Measurements from ENCODE around the gene ZNRF3.

The ZNRF3 gene

DNA sequence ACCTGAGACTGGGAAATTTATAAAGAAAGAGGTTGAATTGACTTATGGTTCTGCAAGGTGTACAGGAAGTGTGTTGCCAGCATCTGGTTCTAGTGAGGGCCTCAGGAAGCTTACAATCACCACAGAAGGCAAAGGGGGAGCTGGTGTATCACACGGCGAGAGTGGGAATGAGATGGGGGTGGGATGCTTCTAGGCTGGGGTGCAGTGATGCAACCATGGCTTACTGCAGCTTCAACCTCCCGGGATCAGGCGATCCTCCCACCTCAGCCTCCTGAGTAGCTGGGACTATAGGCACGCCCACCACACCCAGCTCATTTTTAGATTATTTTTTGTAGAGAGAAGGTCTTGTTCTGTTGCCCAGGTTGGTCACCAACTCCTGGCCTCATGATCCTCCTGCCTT is 117.3 kb downstream of the ZNRF3 start:
- H4K91ac ChIP-seq (ENCODE audit: low read depth, low read length, poor library complexity) = no peak overlapping the region
- H3K23ac ChIP-seq (ENCODE audit: low read depth, low read length, poor library complexity) = no peak overlapping the region
- WGBS, 2 donors (ENCODE audit: extremely low coverage in 2 of 2, insufficient read length in 2 of 2, insufficient replicate concordance in 1 of 2) = no CpG with 5 or more reads among the region's 5 CpGs
- H3K14ac ChIP-seq (ENCODE audit: low read length) = no peak overlapping the region
- no peak overlapping the region for H3K9ac ChIP-seq (ENCODE audit: low read depth, low read length, poor library complexity)
- H2BK120ac ChIP-seq (ENCODE audit: low read depth, low read length) = no peak overlapping the region
- H3K9me3 ChIP-seq (replicated peaks in 1 of 2; ENCODE audit: control insufficient read depth in 2 of 2, insufficient read depth in 1 of 2, low read depth in 1 of 2, low read length in 2 of 2) = peaks cover 4 to 14% of the 10 kb centered on the region in 2 donors
- peak overlapping the region in 1 of 2 donors; percentile 20 for H3K4me3 ChIP-seq (ENCODE audit: low read length in 2 of 2)
- no peak overlapping the region for H2BK15ac ChIP-seq (ENCODE audit: low read length)
- no peak overlapping the region for H2AFZ ChIP-seq (ENCODE audit: low read length)
- no peaks in the 10 kb centered on the region for H3K79me1 ChIP-seq (ENCODE audit: low read depth, low read length)
- H2AK5ac ChIP-seq (ENCODE audit: low read depth, low read length) = no peak overlapping the region
- H2BK12ac ChIP-seq (ENCODE audit: low read length) = peak overlapping the region; percentile 75
- no peaks in the 10 kb centered on the region for H3K27me3 ChIP-seq (ENCODE audit: control insufficient read depth in 3 of 3, insufficient read depth in 3 of 3, low read depth in 1 of 3, low read length in 3 of 3)
- H3K36me3 ChIP-seq (replicated peaks in 1 of 2; ENCODE audit: control insufficient read depth in 2 of 2, insufficient read depth in 2 of 2, low read length in 2 of 2) = peaks cover 2 to 38% of the 10 kb centered on the region in 2 donors
- H4K8ac ChIP-seq (ENCODE audit: low read depth, low read length) = no peak overlapping the region
- H3K4me2 ChIP-seq (ENCODE audit: insufficient read depth, low read length, poor library complexity, severe bottlenecking) = no peak overlapping the region
- H3K4ac ChIP-seq (ENCODE audit: low read length) = no peak overlapping the region
- no peak overlapping the region for H3K27ac ChIP-seq (replicated peaks; ENCODE audit: low read length)
- H3K18ac ChIP-seq (ENCODE audit: low read length) = peak overlapping the region; percentile 80
- no peak for DNase-seq (ENCODE audit: low spot score)
- H2BK5ac ChIP-seq (ENCODE audit: low read length) = no peak overlapping the region
- H3K4me1 ChIP-seq (ENCODE audit: control insufficient read depth in 2 of 2, insufficient read depth in 1 of 2, low read depth in 1 of 2, low read length in 2 of 2) = peaks cover 21 to 22% of the 10 kb centered on the region in 2 donors

- no peak overlapping the region for H3K4ac ChIP-seq (ENCODE audit: low read length)
- no peak overlapping the region for H2AFZ ChIP-seq (ENCODE audit: low read length)
- H3K27me3 ChIP-seq (ENCODE audit: control insufficient read depth in 3 of 3, insufficient read depth in 3 of 3, low read depth in 1 of 3, low read length in 3 of 3) = no peaks in the 10 kb centered on the region
- no peak overlapping the region for H4K91ac ChIP-seq (ENCODE audit: low read depth, low read length, poor library complexity)
- H2AK5ac ChIP-seq (ENCODE audit: low read depth, low read length) = no peak overlapping the region
- WGBS, 2 donors (ENCODE audit: extremely low coverage in 2 of 2, insufficient read length in 2 of 2, insufficient replicate concordance in 1 of 2) = no CpG with 5 or more reads among the region's 4 CpGs
- H3K27ac ChIP-seq (replicated peaks; ENCODE audit: low read length) = no peak overlapping the region
- no peak overlapping the region for H3K9ac ChIP-seq (ENCODE audit: low read depth, low read length, poor library complexity)
- H3K23ac ChIP-seq (ENCODE audit: low read depth, low read length, poor library complexity) = no peak overlapping the region
- H3K9me3 ChIP-seq (replicated peaks in 1 of 2; ENCODE audit: control insufficient read depth in 2 of 2, insufficient read depth in 1 of 2, low read depth in 1 of 2, low read length in 2 of 2) = peaks cover 4 to 6% of the 10 kb centered on the region in 2 donors
- peaks cover 21 to 26% of the 10 kb centered on the region in 2 donors for H3K4me1 ChIP-seq (ENCODE audit: control insufficient read depth in 2 of 2, insufficient read depth in 1 of 2, low read depth in 1 of 2, low read length in 2 of 2)
- H4K8ac ChIP-seq (ENCODE audit: low read depth, low read length) = no peak overlapping the region
- DNase-seq (ENCODE audit: low spot score) = no peak
- H3K79me1 ChIP-seq (ENCODE audit: low read depth, low read length) = no peaks in the 10 kb centered on the region
- H2BK120ac ChIP-seq (ENCODE audit: low read depth, low read length) = no peak overlapping the region
- H3K36me3 ChIP-seq (replicated peaks in 1 of 2; ENCODE audit: control insufficient read depth in 2 of 2, insufficient read depth in 2 of 2, low read length in 2 of 2) = peaks cover 2 to 23% of the 10 kb centered on the region in 2 donors
- H3K4me2 ChIP-seq (ENCODE audit: insufficient read depth, low read length, poor library complexity, severe bottlenecking) = no peak overlapping the region
- no peak overlapping the region for H2BK5ac ChIP-seq (ENCODE audit: low read length)
- H2BK12ac ChIP-seq (ENCODE audit: low read length) = no peak overlapping the region
- no peak overlapping the region for H3K14ac ChIP-seq (ENCODE audit: low read length)
- no peak overlapping the region for H3K18ac ChIP-seq (ENCODE audit: low read length)
- no peak overlapping the region for H2BK15ac ChIP-seq (ENCODE audit: low read length)
- no peak overlapping the region for H3K4me3 ChIP-seq (ENCODE audit: low read length in 2 of 2)
Measured at GRCh38 chr22:29002603-29003002, 119.2 kb downstream of the ZNRF3 start.

- Histone ChIP-seq H3K23ac (ENCODE audit: low read depth, low read length, poor library complexity) (no peak overlapping the region), H3K4me2 (ENCODE audit: insufficient read depth, low read length, poor library complexity, severe bottlenecking) (no peak overlapping the region), H3K4me1 (ENCODE audit: control insufficient read depth in 2 of 2, insufficient read depth in 1 of 2, low read depth in 1 of 2, low read length in 2 of 2) (peaks cover 21 to 26% of the 10 kb centered on the region in 2 donors), H3K79me1 (ENCODE audit: low read depth, low read length) (no peaks in the 10 kb centered on the region), H2AK5ac (ENCODE audit: low read depth, low read length) (no peak overlapping the region), H3K4me3 (ENCODE audit: low read length in 2 of 2) (no peak overlapping the region), H3K4ac (ENCODE audit: low read length) (no peak overlapping the region), H2BK15ac (ENCODE audit: low read length) (no peak overlapping the region), H2BK12ac (ENCODE audit: low read length) (no peak overlapping the region), H3K9me3 (replicated peaks in 1 of 2; ENCODE audit: control insufficient read depth in 2 of 2, insufficient read depth in 1 of 2, low read depth in 1 of 2, low read length in 2 of 2) (peaks cover 4% of the 10 kb centered on the region in 2 donors), H3K9ac (ENCODE audit: low read depth, low read length, poor library complexity) (no peak overlapping the region), H3K27me3 (ENCODE audit: control insufficient read depth in 3 of 3, insufficient read depth in 3 of 3, low read depth in 1 of 3, low read length in 3 of 3) (no peaks in the 10 kb centered on the region), H3K36me3 (replicated peaks in 1 of 2; ENCODE audit: control insufficient read depth in 2 of 2, insufficient read depth in 2 of 2, low read length in 2 of 2) (peaks cover 2 to 17% of the 10 kb centered on the region in 2 donors), H3K14ac (ENCODE audit: low read length) (no peak overlapping the region), H4K8ac (ENCODE audit: low read depth, low read length) (no peak overlapping the region), H2BK5ac (ENCODE audit: low read length) (no peak overlapping the region), H3K27ac (replicated peaks; ENCODE audit: low read length) (no peak overlapping the region), H3K18ac (ENCODE audit: low read length) (no peak overlapping the region), H2AFZ (ENCODE audit: low read length) (no peak overlapping the region), H2BK120ac (ENCODE audit: low read depth, low read length) (no peak overlapping the region), H4K91ac (ENCODE audit: low read depth, low read length, poor library complexity) (no peak overlapping the region)
- WGBS, 2 donors (ENCODE audit: extremely low coverage in 2 of 2, insufficient read length in 2 of 2, insufficient replicate concordance in 1 of 2) = no CpG with 5 or more reads among the region's 4 CpGs
- DNase-seq (ENCODE audit: low spot score) = no peak
Measured at GRCh38 chr22:29003552-29003951, 120.2 kb downstream of the ZNRF3 start.

- no peak overlapping the region for H4K91ac ChIP-seq (ENCODE audit: low read depth, low read length, poor library complexity)
- H3K27me3 ChIP-seq (ENCODE audit: control insufficient read depth in 3 of 3, insufficient read depth in 3 of 3, low read depth in 1 of 3, low read length in 3 of 3) = no peaks in the 10 kb centered on the region
- H3K27ac ChIP-seq (replicated peaks; ENCODE audit: low read length) = peak overlapping the region; percentile 77
- H3K23ac ChIP-seq (ENCODE audit: low read depth, low read length, poor library complexity) = no peak overlapping the region
- peak overlapping the region; percentile 54 for H3K4me2 ChIP-seq (ENCODE audit: insufficient read depth, low read length, poor library complexity, severe bottlenecking)
- peak overlapping the region; percentile 61 for H2AFZ ChIP-seq (ENCODE audit: low read length)
- no peak overlapping the region for H3K9ac ChIP-seq (ENCODE audit: low read depth, low read length, poor library complexity)
- H2BK15ac ChIP-seq (ENCODE audit: low read length) = no peak overlapping the region
- peak overlapping the region; percentile 11 for H3K18ac ChIP-seq (ENCODE audit: low read length)
- H3K79me1 ChIP-seq (ENCODE audit: low read depth, low read length) = no peaks in the 10 kb centered on the region
- peak; percentile 17 for DNase-seq (ENCODE audit: low spot score)
- peaks cover 2 to 14% of the 10 kb centered on the region in 2 donors for H3K36me3 ChIP-seq (replicated peaks in 1 of 2; ENCODE audit: control insufficient read depth in 2 of 2, insufficient read depth in 2 of 2, low read length in 2 of 2)
- H4K8ac ChIP-seq (ENCODE audit: low read depth, low read length) = no peak overlapping the region
- no CpG with 5 or more reads among the region's 9 CpGs for WGBS, 2 donors (ENCODE audit: extremely low coverage in 2 of 2, insufficient read length in 2 of 2, insufficient replicate concordance in 1 of 2)
- peaks cover 4% of the 10 kb centered on the region in 2 donors for H3K9me3 ChIP-seq (replicated peaks in 1 of 2; ENCODE audit: control insufficient read depth in 2 of 2, insufficient read depth in 1 of 2, low read depth in 1 of 2, low read length in 2 of 2)
- H3K4me3 ChIP-seq (ENCODE audit: low read length in 2 of 2) = peak overlapping the region in 1 of 2 donors; percentile 43
- peaks cover 21 to 26% of the 10 kb centered on the region in 2 donors for H3K4me1 ChIP-seq (ENCODE audit: control insufficient read depth in 2 of 2, insufficient read depth in 1 of 2, low read depth in 1 of 2, low read length in 2 of 2)
- no peak overlapping the region for H2BK12ac ChIP-seq (ENCODE audit: low read length)
- no peak overlapping the region for H3K14ac ChIP-seq (ENCODE audit: low read length)
- H2BK5ac ChIP-seq (ENCODE audit: low read length) = no peak overlapping the region
- H2AK5ac ChIP-seq (ENCODE audit: low read depth, low read length) = no peak overlapping the region
- no peak overlapping the region for H3K4ac ChIP-seq (ENCODE audit: low read length)
- no peak overlapping the region for H2BK120ac ChIP-seq (ENCODE audit: low read depth, low read length)
Measured at GRCh38 chr22:29003975-29004646, 120.7 kb downstream of the ZNRF3 start.
